HG03521 (cell line): Measurements from ENCODE around the gene HLA-DQA1.
"Not testable (repeated sequence)": the region's sequence is repeated elsewhere in the genome, so short reads cannot be mapped to it uniquely, and the experiment has no call there.

Source experiments
- ATAC-seq: cut with Tn5 transposase; IDR thresholded peaks from one replicate; pipeline ENCODE4 v1.9.1; 2021; ENCODE audit warnings: mild to moderate bottlenecking, moderate library complexity; ENCODE audit not compliant: unreplicated experiment

The HLA-DQA1 gene

GRCh38 chr6:32621372-32621771 is 15.8 kb upstream of the HLA-DQA1 start:
- ATAC-seq = no peak

- ATAC-seq = peak; percentile 58
Measured at GRCh38 chr6:32622545-32623401, 14.4 kb upstream of the HLA-DQA1 start.

GRCh38 chr6:32623693-32624092 is 13.5 kb upstream of the HLA-DQA1 start:
- ATAC-seq = no peak

- ATAC-seq = no peak
Measured at GRCh38 chr6:32624565-32624964, 12.6 kb upstream of the HLA-DQA1 start.

- no peak for ATAC-seq
Measured at GRCh38 chr6:32625137-32625536, 12.1 kb upstream of the HLA-DQA1 start.

GRCh38 chr6:32627249-32627648 is 10.0 kb upstream of the HLA-DQA1 start:
- no peak for ATAC-seq

GRCh38 chr6:32627831-32628230 is 9.4 kb upstream of the HLA-DQA1 start:
- no peak for ATAC-seq

- not testable (repeated sequence) for ATAC-seq
Measured at GRCh38 chr6:32629793-32630192, 7.4 kb upstream of the HLA-DQA1 start.

GRCh38 chr6:32635526-32636123 is 1.6 kb upstream of the HLA-DQA1 start:
- no peak for ATAC-seq

GRCh38 chr6:32637883-32638282 is 677 bp downstream of the HLA-DQA1 start:
- no peak for ATAC-seq

GRCh38 chr6:32638532-32639219 is 1.5 kb downstream of the HLA-DQA1 start:
- no peak for ATAC-seq

- no peak for ATAC-seq
Measured at GRCh38 chr6:32639440-32640394, 2.5 kb downstream of the HLA-DQA1 start.

GRCh38 chr6:32641122-32641521 is 3.9 kb downstream of the HLA-DQA1 start:
- ATAC-seq = no peak

GRCh38 chr6:32641785-32642719 is 4.8 kb downstream of the HLA-DQA1 start:
- not testable (repeated sequence) for ATAC-seq

- no peak for ATAC-seq
Measured at GRCh38 chr6:32642720-32643106, 5.5 kb downstream of the HLA-DQA1 start.

GRCh38 chr6:32643904-32644303 is 6.7 kb downstream of the HLA-DQA1 start:
- no peak for ATAC-seq

GRCh38 chr6:32645047-32645703 is 8.0 kb downstream of the HLA-DQA1 start:
- no peak for ATAC-seq

GRCh38 chr6:32655203-32655710 is 18.1 kb downstream of the HLA-DQA1 start:
- no peak for ATAC-seq

GRCh38 chr6:32657329-32657728 is 20.1 kb downstream of the HLA-DQA1 start:
- not testable (repeated sequence) for ATAC-seq
